ENCODE data around the gene MRPL50. TPM values are rescaled to one million over a fixed set of nuclear protein-coding genes. Genes with fewer than 3 reads are reported as not detected.
A peak's percentile ranks its signal among the peaks of the same experiment; 100 is the strongest.

Gene MRPL50
- 10.9 TPM for total RNA-seq
- long read RNA-seq, transcript MRPL50-201 (2 exons, 3,332 nt) = major isoform, 25 of 30 reads
- long read RNA-seq, partial matches to known transcripts = 0 of 30 reads
- long read RNA-seq, other reads (novel, unspliced or antisense) = 5 of 30 reads

DNA sequence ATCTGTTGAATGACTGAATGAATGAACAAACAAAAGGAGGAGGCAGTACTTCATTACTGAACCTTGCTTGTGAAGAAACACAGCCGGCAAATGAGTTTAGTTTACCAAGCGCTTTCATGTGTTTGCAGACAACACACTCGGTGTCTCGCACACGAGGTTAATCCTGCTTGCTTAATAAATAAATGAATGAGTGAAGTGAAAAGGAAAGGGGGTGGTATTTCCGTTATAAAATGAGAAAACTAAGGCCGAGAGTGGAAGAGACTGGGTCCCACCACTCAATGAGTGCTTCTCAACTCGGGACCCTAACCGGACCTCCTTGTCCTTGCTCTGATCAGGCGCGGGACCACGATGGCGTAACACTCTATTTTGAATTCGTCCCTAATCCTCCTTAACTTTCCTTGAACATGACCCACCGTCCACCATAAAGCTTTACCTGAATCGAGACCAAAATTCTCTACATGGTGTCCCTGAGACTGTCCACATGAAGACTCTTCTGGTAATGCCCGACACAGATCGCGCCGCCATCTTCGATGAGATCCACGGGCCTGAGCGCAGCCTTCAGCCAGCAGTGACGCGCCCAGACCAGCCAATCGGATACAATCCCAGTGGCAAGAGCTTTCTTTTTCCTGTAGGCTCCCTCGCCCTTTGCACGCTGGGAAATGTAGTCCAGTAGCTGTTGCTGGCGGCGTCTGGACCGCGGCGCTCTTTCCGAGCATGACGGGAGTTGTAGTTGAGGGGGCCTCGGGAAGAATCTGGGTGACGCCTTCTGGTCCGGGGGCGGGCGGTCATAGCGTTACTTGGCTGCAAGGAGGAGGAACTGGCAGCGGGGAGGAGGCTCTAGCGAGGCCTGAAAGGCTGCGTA is at the start of gene MRPL50, which contains the start of gene ZNF189:
Gene MRPL50 (minus strand): TSS at position 551 of the 862 bp plus-strand sequence. CDS start 26 bp downstream, at position 525.
Gene ZNF189 (plus strand): TSS at position 784 of the 862 bp plus-strand sequence. CDS start 306 bp downstream, outside the sequence.
- TF ChIP-seq, protein P1, sequence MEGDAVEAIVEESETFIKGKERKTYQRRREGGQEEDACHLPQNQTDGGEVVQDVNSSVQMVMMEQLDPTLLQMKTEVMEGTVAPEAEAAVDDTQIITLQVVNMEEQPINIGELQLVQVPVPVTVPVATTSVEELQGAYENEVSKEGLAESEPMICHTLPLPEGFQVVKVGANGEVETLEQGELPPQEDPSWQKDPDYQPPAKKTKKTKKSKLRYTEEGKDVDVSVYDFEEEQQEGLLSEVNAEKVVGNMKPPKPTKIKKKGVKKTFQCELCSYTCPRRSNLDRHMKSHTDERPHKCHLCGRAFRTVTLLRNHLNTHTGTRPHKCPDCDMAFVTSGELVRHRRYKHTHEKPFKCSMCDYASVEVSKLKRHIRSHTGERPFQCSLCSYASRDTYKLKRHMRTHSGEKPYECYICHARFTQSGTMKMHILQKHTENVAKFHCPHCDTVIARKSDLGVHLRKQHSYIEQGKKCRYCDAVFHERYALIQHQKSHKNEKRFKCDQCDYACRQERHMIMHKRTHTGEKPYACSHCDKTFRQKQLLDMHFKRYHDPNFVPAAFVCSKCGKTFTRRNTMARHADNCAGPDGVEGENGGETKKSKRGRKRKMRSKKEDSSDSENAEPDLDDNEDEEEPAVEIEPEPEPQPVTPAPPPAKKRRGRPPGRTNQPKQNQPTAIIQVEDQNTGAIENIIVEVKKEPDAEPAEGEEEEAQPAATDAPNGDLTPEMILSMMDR (IDR thresholded peaks at IDR 0.05) = no peak
- Histone ChIP-seq H3K4me1 (peaks cover 44% of the 10 kb centered on the region), H3K27ac (peak within 1 kb of the TSS; percentile 91), H3K36me3 (peaks cover 29% of the 10 kb centered on the region), H3K27me3 (ENCODE audit: low read depth) (no peaks in the 10 kb centered on the region), H3K4me3 (peak within 1 kb of the TSS; percentile 78), H3K9me3 (peaks cover 11% of the 10 kb centered on the region)
- ATAC-seq (peak; percentile 98 to 99), DNase-seq (peak; percentile 99)
- intact Hi-C loops (cut with DNase I) = no loop called here

DNA sequence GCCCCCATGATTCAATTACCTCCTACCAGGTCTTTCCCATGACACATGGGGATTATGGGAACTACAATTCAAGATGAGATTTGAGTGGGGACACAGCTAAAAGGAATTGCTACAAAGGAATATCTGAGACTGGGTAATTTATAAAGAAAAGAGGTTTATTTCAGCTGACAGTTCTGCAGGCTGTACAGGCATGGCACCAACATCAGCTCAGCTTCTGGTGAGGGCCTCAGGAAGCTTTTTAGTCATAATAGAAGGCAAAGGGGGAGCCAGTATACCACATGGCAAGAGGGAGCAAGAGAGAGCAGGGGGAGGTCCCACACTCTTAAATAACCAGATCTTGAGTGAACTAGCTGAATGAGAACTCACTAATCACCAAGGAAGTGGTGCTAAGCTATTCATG is 48.3 kb upstream of the MRPL50 start:
- intact Hi-C loops (cut with DNase I) = no loop called here
- Histone ChIP-seq H3K4me1 (peaks cover 10% of the 10 kb centered on the region), H3K4me3 (no peak overlapping the region), H3K27ac (no peak overlapping the region), H3K9me3 (no peaks in the 10 kb centered on the region), H3K27me3 (ENCODE audit: low read depth) (peaks cover 4% of the 10 kb centered on the region), H3K36me3 (no peaks in the 10 kb centered on the region)
- TF ChIP-seq, protein P1 (IDR thresholded peaks at IDR 0.05) = no peak
- DNase-seq (no peak), ATAC-seq (no peak)

DNA sequence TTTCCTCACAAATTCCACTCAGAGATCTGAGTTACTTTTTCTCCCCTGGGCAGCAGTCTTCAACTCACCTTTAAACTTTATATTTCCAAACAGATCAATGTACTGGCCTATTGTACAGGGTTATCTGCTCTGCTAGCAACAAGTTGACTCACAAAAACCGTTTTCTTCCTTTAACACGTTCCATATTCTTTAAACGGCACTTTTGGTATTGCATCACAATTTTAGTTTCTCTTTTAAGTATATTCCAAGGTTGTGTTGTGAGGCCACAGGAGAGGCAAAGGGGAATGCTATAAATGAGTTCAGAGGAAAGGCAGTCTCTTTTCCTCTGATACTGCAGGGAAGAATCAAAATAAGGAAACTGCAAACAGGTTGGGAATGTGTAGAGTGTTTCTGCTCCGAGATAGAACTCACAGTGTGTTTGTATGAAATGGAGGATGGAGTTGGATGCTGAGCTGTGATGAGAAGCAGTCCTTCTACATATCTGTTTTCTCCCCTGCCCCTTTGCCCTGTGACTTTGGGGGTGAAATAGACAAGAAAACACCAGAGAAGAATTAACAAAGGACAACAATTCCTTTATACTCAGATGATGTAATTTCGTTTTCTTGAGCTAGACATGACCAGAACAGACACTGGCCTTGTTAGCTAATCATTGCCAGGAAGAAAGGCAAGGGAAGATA is 47.1 kb upstream of the MRPL50 start:
- DNase-seq (no peak), ATAC-seq (no peak)
- TF ChIP-seq, protein P1 (IDR thresholded peaks at IDR 0.05) = no peak
- Histone ChIP-seq H3K4me3 (no peak overlapping the region), H3K36me3 (no peaks in the 10 kb centered on the region), H3K27me3 (ENCODE audit: low read depth) (peaks cover 4% of the 10 kb centered on the region), H3K4me1 (peaks cover 10% of the 10 kb centered on the region), H3K9me3 (no peaks in the 10 kb centered on the region), H3K27ac (no peak overlapping the region)
- intact Hi-C loops (cut with DNase I) = no loop called here

DNA sequence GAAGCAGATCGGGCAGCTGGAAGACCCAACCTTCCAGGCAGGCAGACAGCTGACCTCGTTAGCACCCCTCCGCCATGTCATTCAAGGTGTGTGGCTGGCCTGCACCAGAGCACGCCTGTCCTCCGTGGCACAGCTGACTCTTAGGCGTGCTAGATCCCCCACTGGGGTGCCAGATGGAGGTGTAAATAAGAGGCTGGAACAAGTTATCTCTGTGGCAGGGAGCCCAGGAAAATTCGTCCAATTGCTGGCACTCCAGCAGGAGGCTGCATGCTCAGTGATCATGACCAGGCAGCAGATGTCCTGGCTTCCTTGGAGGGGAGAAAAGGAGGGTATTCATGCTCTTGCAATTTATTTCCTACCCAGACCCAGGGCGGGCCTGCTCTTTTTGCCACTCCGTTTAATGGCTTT is 45.0 kb upstream of the MRPL50 start:
- Histone ChIP-seq H3K36me3 (no peaks in the 10 kb centered on the region), H3K27me3 (ENCODE audit: low read depth) (no peaks in the 10 kb centered on the region), H3K27ac (no peak overlapping the region), H3K4me3 (no peak overlapping the region), H3K4me1 (peaks cover under 1% of the 10 kb centered on the region), H3K9me3 (no peaks in the 10 kb centered on the region)
- ATAC-seq = no peak
- TF ChIP-seq, protein P1 (IDR thresholded peaks at IDR 0.05) = no peak
- DNase-seq = no peak
- intact Hi-C loops (cut with DNase I) = no loop called here

DNA sequence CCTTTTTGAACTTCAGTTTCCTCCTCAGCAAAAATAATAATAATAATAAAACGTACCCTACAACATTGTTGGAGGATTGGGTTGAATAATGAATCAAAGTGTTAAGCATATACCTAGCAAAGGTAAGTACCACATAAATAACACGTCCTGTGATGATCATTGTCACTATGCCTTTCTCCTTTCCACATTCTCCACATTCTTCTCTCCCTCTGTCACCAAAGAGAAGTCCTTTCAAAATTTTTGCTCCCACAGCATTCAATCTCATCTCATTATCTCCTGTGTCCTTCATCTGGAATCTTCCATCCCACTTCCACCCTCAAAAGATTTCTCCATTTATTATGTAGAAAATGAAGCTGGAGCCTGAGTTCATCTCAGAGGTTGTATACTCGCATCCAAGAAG is 44.3 kb upstream of the MRPL50 start:
- intact Hi-C loops (cut with DNase I) = no loop called here
- Histone ChIP-seq H3K36me3 (no peaks in the 10 kb centered on the region), H3K27me3 (ENCODE audit: low read depth) (no peaks in the 10 kb centered on the region), H3K4me1 (no peaks in the 10 kb centered on the region), H3K27ac (no peak overlapping the region), H3K4me3 (no peak overlapping the region), H3K9me3 (no peaks in the 10 kb centered on the region)
- no peak for DNase-seq
- TF ChIP-seq, protein P1 (IDR thresholded peaks at IDR 0.05) = no peak
- no peak for ATAC-seq

All from lower lobe of right lung (tissue), 2 donors.